Stimulated activated CD8-positive, alpha-beta memory T cell treated with anti-CD3 and anti-CD28 coated beads, Interleukin-7, amount 100 ng/mL, for 1 hour (primary cell): ENCODE results near the gene NPTN.

Experiments used
- DNase-seq, 2 donors: peaks; one replicate each; pipeline ENCODE4 v3.0.0-alpha.2; 2020; ENCODE audit warnings: low read depth in 2 of 2

The NPTN gene

GRCh38 chr15:73518180-73518862, 114.9 kb downstream of the NPTN start:
- no peak for DNase-seq

- no peak for DNase-seq
Measured at GRCh38 chr15:73517566-73517965, 115.6 kb downstream of the NPTN start.

- no peak for DNase-seq
Measured at GRCh38 chr15:73515527-73515926, 117.7 kb downstream of the NPTN start.
